GM23338 (cell line): ENCODE data around the gene UGT2A3. TPM values are rescaled to one million over a fixed set of nuclear protein-coding genes. Genes with fewer than 3 reads are reported as not detected.
A peak's percentile ranks its signal among the peaks of the same experiment; 100 is the strongest.

Experiments
- ATAC-seq: fragments of 200-7000 bp; cut with Tn5 transposase; 3 replicates; pipeline ENCODE4 v1.9.1; 2020
- DNase-seq: peaks from one replicate; pipeline ENCODE4 v3.0.0-alpha.2; 2015; ENCODE audit warnings: low spot score
- H2AFZ ChIP-seq: fragments of 200-600 bp; sonication (generic); 2 replicates; pipeline ENCODE4 v1.8.0; 2016; ENCODE audit warnings: antibody characterized with exemption, mild to moderate bottlenecking, moderate library complexity
- H3F3A ChIP-seq: fragments of 200-600 bp; sonication (generic); replicated peaks from 2 replicates; pipeline ENCODE4 v1.8.0; 2017; ENCODE audit warnings: antibody characterized with exemption, mixed run types, low read depth
- H3K27ac ChIP-seq: fragments of 200-600 bp; sonication (generic); 2 replicates; pipeline ENCODE4 v1.6.1; 2016; ENCODE audit warnings: low read depth
- H3K27me3 ChIP-seq: fragments of 200-600 bp; sonication (generic); 2 replicates; pipeline ENCODE4 v1.8.0; 2016; ENCODE audit warnings: mild to moderate bottlenecking, mixed run types, moderate library complexity; ENCODE audit not compliant: insufficient read depth
- H3K36me3 ChIP-seq: fragments of 200-600 bp; sonication (generic); 2 replicates; pipeline ENCODE4 v1.8.0; 2016; ENCODE audit warnings: mild to moderate bottlenecking; ENCODE audit not compliant: insufficient read depth
- H3K4me1 ChIP-seq: fragments of 200-600 bp; sonication (generic); 2 replicates; pipeline ENCODE4 v1.8.0; 2016; ENCODE audit warnings: mild to moderate bottlenecking, moderate library complexity; ENCODE audit not compliant: insufficient read depth
- H3K4me2 ChIP-seq: fragments of 200-600 bp; sonication (generic); 2 replicates; pipeline ENCODE4 v1.7.1; 2017; ENCODE audit warnings: mixed run types
- H3K4me3 ChIP-seq: fragments of 200-600 bp; sonication (generic); 2 replicates; pipeline ENCODE4 v1.6.1; 2016; ENCODE audit warnings: mixed run types
- H3K79me2 ChIP-seq: fragments of 200-600 bp; sonication (generic); replicated peaks from 2 replicates; pipeline ENCODE4 v1.8.0; 2017; ENCODE audit warnings: mild to moderate bottlenecking; ENCODE audit not compliant: insufficient read depth
- H3K9me2 ChIP-seq: fragments of 200-600 bp; sonication (generic); 2 replicates; pipeline ENCODE4 v1.8.0; 2017; ENCODE audit not compliant: insufficient read depth
- H4K20me1 ChIP-seq: fragments of 200-600 bp; sonication (generic); replicated peaks from 2 replicates; pipeline ENCODE4 v1.8.0; 2017; ENCODE audit warnings: mild to moderate bottlenecking; ENCODE audit not compliant: insufficient read depth
- H3K27ac Mint-ChIP-seq: 2 replicates; pipeline ENCODE4 v1.8.0; 2020; ENCODE audit warnings: inconsistent platforms, mild to moderate bottlenecking, moderate library complexity, mixed read lengths
- H3K27me3 Mint-ChIP-seq: 3 replicates; pipeline ENCODE4 v1.8.0; 2022; ENCODE audit warnings: low read depth, mild to moderate bottlenecking, moderate library complexity, mixed read lengths, inconsistent platforms; ENCODE audit not compliant: insufficient read depth, poor library complexity
- H3K36me3 Mint-ChIP-seq: 3 replicates; pipeline ENCODE4 v1.8.0; 2021; ENCODE audit warnings: low read depth, mild to moderate bottlenecking, inconsistent platforms, moderate library complexity, mixed read lengths
- H3K4me1 Mint-ChIP-seq: 3 replicates; pipeline ENCODE4 v1.8.0; 2020; ENCODE audit warnings: mild to moderate bottlenecking, inconsistent platforms, mixed read lengths
- H3K4me3 Mint-ChIP-seq: 3 replicates; pipeline ENCODE4 v1.8.0; 2021; ENCODE audit warnings: moderate library complexity, mild to moderate bottlenecking, inconsistent platforms, mixed read lengths
- H3K9me3 Mint-ChIP-seq: 3 replicates; pipeline ENCODE4 v1.8.0; 2020; ENCODE audit warnings: moderate library complexity, mild to moderate bottlenecking, inconsistent platforms, mixed read lengths
- CREB1 ChIP-seq: fragments of 250-450 bp; sonication (Bioruptor Pico); IDR thresholded peaks from 2 replicates; pipeline ENCODE4 v1.5.0; 2020; ENCODE audit warnings: low read depth, mild to moderate bottlenecking, moderate library complexity
- EZH2 ChIP-seq: fragments of 200-600 bp; sonication (generic); IDR thresholded peaks from one replicate; pipeline ENCODE4 v1.8.0; 2017; ENCODE audit warnings: antibody characterized with exemption, mild to moderate bottlenecking, low read depth; ENCODE audit not compliant: unreplicated experiment
- STAT1 ChIP-seq: IDR thresholded peaks from one replicate; pipeline ENCODE4 v1.6.1; 2016; ENCODE audit warnings: antibody characterized with exemption; ENCODE audit not compliant: unreplicated experiment
- ZNF114 ChIP-seq: fragments of 250-450 bp; sonication (Bioruptor Pico); IDR thresholded peaks from 2 replicates; pipeline ENCODE4 v1.5.0; 2020; ENCODE audit warnings: mild to moderate bottlenecking, moderate library complexity
- ZNF331 ChIP-seq: fragments of 250-450 bp; sonication (Bioruptor Pico); IDR thresholded peaks from 2 replicates; pipeline ENCODE4 v1.5.0; 2020; ENCODE audit warnings: low read depth, mild to moderate bottlenecking, moderate library complexity
- long read RNA-seq: library from polyadenylated mRNA; unstranded; transcript quantifications from one replicate; pipeline ENCODE4 v2.0.0, GENCODE V29; 2020; ENCODE audit not compliant: unreplicated experiment
- polyA plus RNA-seq: library from polyadenylated mRNA; unstranded; fragments of >200 nt; fragmentation: Nextera tagmentation; extraction: Ambion mirVana; gene quantifications from 2 replicates; pipeline ENCODE4 v1.2.1, GENCODE V29; 2016
- total RNA-seq: library from RNA; depleted of rRNA; stranded (reverse); fragments of >200 nt; shearing (Covaris generic); gene quantifications from 2 replicates; pipeline ENCODE4 v1.2.3, GENCODE V29; 2014; rRNA removed
- TF ChIP-seq, protein P1 (sequence below), 2 experiments: fragments of 200-600 bp in 1 of 2; sonication (generic) in 1 of 2; conservative IDR thresholded peaks; 2 replicates each; pipeline versions ENCODE4 v1.5.1 to v1.6.1; 2016 to 2017; ENCODE audit warnings: antibody characterized with exemption in 2 of 2, low read depth in 2 of 2, mild to moderate bottlenecking in 2 of 2, moderate library complexity in 1 of 2
- TF ChIP-seq, protein P2 (sequence below): IDR thresholded peaks from one replicate; pipeline ENCODE4 v1.6.1; 2018; ENCODE audit warnings: antibody characterized with exemption; ENCODE audit not compliant: unreplicated experiment
- TF ChIP-seq, protein P3 (sequence below): IDR thresholded peaks from 2 replicates; pipeline ENCODE4 v1.6.1; 2016; ENCODE audit warnings: antibody characterized with exemption

The UGT2A3 gene
- total RNA-seq, result not detected in 2 replicates
- polyA plus RNA-seq, result not detected in 2 replicates
- long read RNA-seq, result 0 reads

DNA sequence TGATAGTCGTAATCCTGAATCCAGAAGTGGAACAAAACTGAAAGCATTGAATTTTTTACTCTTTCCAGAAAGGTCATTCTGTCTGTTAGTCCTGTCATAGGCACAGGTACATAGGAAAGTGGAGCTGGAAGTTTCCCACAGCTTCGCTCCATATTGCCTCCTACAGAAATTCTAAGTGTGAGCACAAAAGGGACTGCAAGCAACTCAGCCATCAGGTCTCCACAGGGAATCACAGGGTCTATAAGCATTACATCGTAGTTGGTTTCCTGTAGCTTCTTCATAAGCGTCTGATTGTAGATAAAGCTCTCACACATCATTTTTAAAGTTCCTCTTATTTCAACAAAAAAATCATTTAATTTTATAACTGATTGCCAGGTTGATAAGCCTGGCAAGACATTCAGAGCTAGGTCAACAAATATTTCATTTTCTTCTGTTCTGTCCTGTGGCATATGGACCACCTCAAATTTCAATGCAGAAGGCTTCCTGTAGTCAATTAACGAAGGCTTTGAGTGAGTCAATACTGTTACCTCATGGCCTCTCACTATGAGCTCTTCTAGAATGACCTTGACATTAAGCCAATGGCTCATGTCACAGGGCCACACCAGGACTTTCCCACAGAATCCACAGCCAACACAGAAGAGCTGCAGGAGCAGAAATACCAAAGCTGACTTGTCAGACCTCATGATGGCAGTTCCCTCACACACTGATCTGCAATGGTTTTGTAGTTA, at the start of gene UGT2A3:
Gene UGT2A3 (minus strand): TSS at position 727 of the 728 bp plus-strand sequence. CDS start 44 bp downstream, at position 683.
- Mint-ChIP-seq H3K27me3 (no peaks in the 10 kb centered on the region), H3K4me1 (peaks cover 8% of the 10 kb centered on the region), H3K4me3 (no peak within 1 kb of the TSS), H3K27ac (no peak within 1 kb of the TSS), H3K9me3 (no peaks in the 10 kb centered on the region; the same call in 2 of the 3 replicates), H3K36me3 (no peaks in the 10 kb centered on the region)
- TF ChIP-seq ZNF331 (no peak), ZNF114 (CRISPR knock-in tag) (no peak)
- TF ChIP-seq, protein P1, sequence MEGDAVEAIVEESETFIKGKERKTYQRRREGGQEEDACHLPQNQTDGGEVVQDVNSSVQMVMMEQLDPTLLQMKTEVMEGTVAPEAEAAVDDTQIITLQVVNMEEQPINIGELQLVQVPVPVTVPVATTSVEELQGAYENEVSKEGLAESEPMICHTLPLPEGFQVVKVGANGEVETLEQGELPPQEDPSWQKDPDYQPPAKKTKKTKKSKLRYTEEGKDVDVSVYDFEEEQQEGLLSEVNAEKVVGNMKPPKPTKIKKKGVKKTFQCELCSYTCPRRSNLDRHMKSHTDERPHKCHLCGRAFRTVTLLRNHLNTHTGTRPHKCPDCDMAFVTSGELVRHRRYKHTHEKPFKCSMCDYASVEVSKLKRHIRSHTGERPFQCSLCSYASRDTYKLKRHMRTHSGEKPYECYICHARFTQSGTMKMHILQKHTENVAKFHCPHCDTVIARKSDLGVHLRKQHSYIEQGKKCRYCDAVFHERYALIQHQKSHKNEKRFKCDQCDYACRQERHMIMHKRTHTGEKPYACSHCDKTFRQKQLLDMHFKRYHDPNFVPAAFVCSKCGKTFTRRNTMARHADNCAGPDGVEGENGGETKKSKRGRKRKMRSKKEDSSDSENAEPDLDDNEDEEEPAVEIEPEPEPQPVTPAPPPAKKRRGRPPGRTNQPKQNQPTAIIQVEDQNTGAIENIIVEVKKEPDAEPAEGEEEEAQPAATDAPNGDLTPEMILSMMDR (conservative IDR thresholded peaks at IDR 0.05; ENCODE audit: low read depth in 2 of 2), result peak in 1 of 2 experiments; percentile 14; a peak in 2 of 4 replicates
- Histone ChIP-seq H2AFZ (no peak within 1 kb of the TSS), H3K4me3 (no peak within 1 kb of the TSS), H3F3A (no peaks in the 10 kb centered on the region), H3K4me2 (no peak within 1 kb of the TSS), H3K9me2 (no peaks in the 10 kb centered on the region), H3K27ac (no peak within 1 kb of the TSS), H4K20me1 (no peaks in the 10 kb centered on the region), H3K4me1 (no peaks in the 10 kb centered on the region), H3K27me3 (no peaks in the 10 kb centered on the region), H3K79me2 (no peaks in the 10 kb centered on the region), H3K36me3 (no peaks in the 10 kb centered on the region; the same call in 1 of the 2 replicates)
- DNase-seq, result peak; percentile 41
- ATAC-seq, result no peak

DNA sequence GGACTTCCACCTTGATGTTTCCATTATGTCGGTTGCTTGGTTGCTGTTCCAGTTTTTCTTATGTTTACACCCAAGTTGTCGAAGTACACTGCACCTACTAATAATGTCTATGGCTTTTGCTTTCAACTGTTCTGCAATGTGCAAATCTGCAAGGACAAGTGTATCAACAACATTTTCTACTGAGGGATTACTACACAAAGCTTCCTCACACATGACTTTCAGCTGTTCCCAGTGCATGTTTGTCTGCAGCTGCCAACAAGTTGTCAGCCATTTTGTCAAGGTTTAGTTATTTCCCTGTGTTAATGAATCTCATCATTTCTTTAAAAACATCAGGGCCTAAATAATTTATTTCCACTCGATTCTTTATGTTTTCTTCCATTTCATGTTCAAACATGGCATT, 45.4 kb upstream of the UGT2A3 start:
- H2AFZ ChIP-seq, result no peak overlapping the region
- H3K27ac ChIP-seq, result no peak overlapping the region
- H3K79me2 ChIP-seq, result no peaks in the 10 kb centered on the region
- H3K4me2 ChIP-seq, result no peak overlapping the region
- H3K9me3 Mint-ChIP-seq, result no peaks in the 10 kb centered on the region
- no peaks in the 10 kb centered on the region for H3K27me3 ChIP-seq
- H3F3A ChIP-seq, result no peaks in the 10 kb centered on the region
- no peaks in the 10 kb centered on the region for H3K9me2 ChIP-seq
- no peaks in the 10 kb centered on the region for H3K36me3 ChIP-seq
- no peak overlapping the region for H3K27ac Mint-ChIP-seq
- no peak overlapping the region for H3K4me3 Mint-ChIP-seq
- DNase-seq, result no peak
- no peaks in the 10 kb centered on the region for H3K36me3 Mint-ChIP-seq
- no peak overlapping the region for H3K4me3 ChIP-seq
- no peak for ATAC-seq
- no peaks in the 10 kb centered on the region for H4K20me1 ChIP-seq
- no peaks in the 10 kb centered on the region for H3K4me1 Mint-ChIP-seq
- peaks cover 1% of the 10 kb centered on the region for H3K27me3 Mint-ChIP-seq
- H3K4me1 ChIP-seq, result no peaks in the 10 kb centered on the region
- TF ChIP-seq ZNF114 (CRISPR knock-in tag) (no peak), STAT1 (no peak), CREB1 (CRISPR knock-in tag) (no peak), EZH2 (no peak)
- TF ChIP-seq, protein P2, sequence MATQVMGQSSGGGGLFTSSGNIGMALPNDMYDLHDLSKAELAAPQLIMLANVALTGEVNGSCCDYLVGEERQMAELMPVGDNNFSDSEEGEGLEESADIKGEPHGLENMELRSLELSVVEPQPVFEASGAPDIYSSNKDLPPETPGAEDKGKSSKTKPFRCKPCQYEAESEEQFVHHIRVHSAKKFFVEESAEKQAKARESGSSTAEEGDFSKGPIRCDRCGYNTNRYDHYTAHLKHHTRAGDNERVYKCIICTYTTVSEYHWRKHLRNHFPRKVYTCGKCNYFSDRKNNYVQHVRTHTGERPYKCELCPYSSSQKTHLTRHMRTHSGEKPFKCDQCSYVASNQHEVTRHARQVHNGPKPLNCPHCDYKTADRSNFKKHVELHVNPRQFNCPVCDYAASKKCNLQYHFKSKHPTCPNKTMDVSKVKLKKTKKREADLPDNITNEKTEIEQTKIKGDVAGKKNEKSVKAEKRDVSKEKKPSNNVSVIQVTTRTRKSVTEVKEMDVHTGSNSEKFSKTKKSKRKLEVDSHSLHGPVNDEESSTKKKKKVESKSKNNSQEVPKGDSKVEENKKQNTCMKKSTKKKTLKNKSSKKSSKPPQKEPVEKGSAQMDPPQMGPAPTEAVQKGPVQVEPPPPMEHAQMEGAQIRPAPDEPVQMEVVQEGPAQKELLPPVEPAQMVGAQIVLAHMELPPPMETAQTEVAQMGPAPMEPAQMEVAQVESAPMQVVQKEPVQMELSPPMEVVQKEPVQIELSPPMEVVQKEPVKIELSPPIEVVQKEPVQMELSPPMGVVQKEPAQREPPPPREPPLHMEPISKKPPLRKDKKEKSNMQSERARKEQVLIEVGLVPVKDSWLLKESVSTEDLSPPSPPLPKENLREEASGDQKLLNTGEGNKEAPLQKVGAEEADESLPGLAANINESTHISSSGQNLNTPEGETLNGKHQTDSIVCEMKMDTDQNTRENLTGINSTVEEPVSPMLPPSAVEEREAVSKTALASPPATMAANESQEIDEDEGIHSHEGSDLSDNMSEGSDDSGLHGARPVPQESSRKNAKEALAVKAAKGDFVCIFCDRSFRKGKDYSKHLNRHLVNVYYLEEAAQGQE, result no peak
- TF ChIP-seq, protein P3, sequence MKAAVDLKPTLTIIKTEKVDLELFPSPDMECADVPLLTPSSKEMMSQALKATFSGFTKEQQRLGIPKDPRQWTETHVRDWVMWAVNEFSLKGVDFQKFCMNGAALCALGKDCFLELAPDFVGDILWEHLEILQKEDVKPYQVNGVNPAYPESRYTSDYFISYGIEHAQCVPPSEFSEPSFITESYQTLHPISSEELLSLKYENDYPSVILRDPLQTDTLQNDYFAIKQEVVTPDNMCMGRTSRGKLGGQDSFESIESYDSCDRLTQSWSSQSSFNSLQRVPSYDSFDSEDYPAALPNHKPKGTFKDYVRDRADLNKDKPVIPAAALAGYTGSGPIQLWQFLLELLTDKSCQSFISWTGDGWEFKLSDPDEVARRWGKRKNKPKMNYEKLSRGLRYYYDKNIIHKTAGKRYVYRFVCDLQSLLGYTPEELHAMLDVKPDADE, result no peak
